LNCaP clone FGC (cell line): ENCODE measurements around the gene FER.
"Not testable (repeated sequence)": the region's sequence is repeated elsewhere in the genome, so short reads cannot be mapped to it uniquely, and the experiment has no call there.

Source experiments
- DNase-seq: peaks from one replicate; pipeline ENCODE4 v3.0.0-alpha.2; 2011; ENCODE audit warnings: low read depth
- H3K4me3 ChIP-seq: 2 replicates; pipeline ENCODE4 v1.5.1; 2011; ENCODE audit warnings: mild to moderate bottlenecking, low read depth, low read length, control low read depth
- CTCF ChIP-seq: IDR thresholded peaks from 2 replicates; pipeline ENCODE4 v1.5.1; 2012; ENCODE audit warnings: mild to moderate bottlenecking; ENCODE audit not compliant: control insufficient read depth, insufficient read depth; ENCODE audit errors: extremely low read depth

The FER gene

GRCh38 chr5:108983461-108984092, 235.9 kb downstream of the FER start:
- no peak for TF ChIP-seq CTCF
- no peak for DNase-seq
- no peak overlapping the region for H3K4me3 ChIP-seq

DNA sequence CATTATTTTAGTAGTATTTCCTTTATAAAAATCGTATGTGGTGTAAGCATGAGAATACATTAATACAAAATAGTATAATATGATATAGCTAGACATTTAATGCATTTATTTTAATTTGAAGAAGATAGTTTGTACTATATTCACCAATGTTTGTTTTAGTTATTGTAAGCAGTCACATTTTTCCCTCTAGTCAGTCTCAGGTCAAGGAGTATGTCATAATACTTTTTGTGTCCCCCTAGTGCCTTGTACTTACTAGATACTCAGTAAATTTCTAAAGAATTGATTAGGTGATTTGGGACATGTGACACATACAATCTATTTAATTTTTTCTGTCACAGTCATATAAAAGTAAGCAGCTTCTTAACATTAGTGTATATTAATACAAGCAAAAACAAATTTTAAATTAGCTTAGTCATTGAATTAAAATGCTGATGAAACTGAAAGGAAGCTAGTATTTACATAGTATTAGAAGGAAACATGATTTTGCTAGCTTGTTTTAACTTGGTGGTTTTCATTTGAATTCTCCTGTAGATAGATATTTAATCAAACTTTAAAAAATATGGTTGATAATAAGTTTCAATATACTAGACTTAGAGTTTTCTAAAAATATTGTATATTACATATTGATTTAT, 242.2 kb downstream of the FER start:
- DNase-seq = no peak
- no peak for TF ChIP-seq CTCF
- H3K4me3 ChIP-seq = no peak overlapping the region

DNA sequence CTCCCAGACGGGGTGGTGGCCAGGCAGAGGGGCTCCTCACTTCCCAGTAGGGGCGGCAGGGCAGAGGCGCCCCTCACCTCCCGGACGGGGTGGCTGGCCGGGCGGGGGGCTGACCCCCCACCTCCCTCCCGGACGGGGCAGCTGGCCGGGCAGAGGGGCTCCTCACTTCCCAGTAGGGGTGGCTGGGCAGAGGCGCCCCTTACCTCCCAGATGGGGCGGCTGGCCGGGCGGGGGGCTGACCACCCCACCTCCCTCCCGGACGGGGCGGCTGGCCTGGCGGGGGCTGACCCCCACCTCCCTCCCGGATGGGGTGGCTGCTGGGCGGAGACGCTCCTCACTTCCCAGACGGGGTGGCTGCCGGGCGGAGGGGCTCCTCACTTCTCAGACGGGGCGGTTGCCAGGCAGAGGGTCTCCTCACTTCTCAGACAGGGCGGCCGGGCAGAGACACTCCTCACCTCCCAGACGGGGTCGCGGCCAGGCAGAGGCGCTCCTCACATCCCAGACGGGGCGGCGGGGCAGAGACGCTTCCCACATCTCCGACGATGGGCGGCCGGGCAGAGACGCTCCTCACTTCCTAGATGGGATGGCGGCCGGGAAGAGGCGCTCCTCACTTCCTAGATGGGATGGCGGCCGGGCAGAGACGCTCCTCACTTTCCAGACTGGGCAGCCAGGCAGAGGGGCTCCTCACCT, 244.8 kb downstream of the FER start:
- not testable (repeated sequence) for DNase-seq, H3K4me3 ChIP-seq

- not testable (repeated sequence) for DNase-seq, H3K4me3 ChIP-seq
These were observed 245.7 kb downstream of the FER start for GRCh38 chr5:108993440-108993839.

- no peak for TF ChIP-seq CTCF
- no peak overlapping the region for H3K4me3 ChIP-seq
These were observed 250.0 kb downstream of the FER start for GRCh38 chr5:108997720-108998119.

DNA sequence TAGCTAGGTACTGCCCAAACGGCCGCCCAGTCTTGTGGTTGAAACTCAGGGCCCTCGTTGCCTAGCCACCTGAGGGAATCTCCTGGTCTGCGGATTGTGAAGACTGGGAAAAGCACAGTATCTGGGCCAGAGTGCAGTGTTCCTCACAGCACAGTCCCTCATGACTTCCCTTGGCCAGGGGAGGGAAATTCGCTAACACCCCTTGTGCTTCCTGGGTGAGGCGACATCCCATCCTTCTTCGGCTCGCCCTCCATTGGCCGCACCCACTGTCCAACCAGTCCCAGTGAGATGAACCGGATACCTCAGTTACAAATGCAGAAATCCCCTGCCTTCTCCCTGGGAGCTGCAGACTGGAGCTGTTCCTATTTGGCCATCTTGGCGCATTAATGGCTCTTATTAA, 250.5 kb downstream of the FER start:
- H3K4me3 ChIP-seq = no peak overlapping the region
- TF ChIP-seq CTCF = no peak
- no peak for DNase-seq

More at GRCh38 chr5:108997720-108998119, 250.0 kb downstream of the FER start:
- no peak for DNase-seq

- H3K4me3 ChIP-seq = no peak overlapping the region
- TF ChIP-seq CTCF = no peak
These were observed 256.2 kb downstream of the FER start for GRCh38 chr5:109003928-109004327.

More at GRCh38 chr5:109003928-109004327, 256.2 kb downstream of the FER start:
- DNase-seq = no peak
